ENCODE results near the gene KCND2. TPM values are rescaled to one million over a fixed set of nuclear protein-coding genes. Genes with fewer than 3 reads are reported as not detected.
"Not testable (repeated sequence)": the region's sequence is repeated elsewhere in the genome, so short reads cannot be mapped to it uniquely, and the experiment has no call there.

Gene KCND2
- total RNA-seq, 1 experiment from 2014 or later = 0.34 TPM

DNA sequence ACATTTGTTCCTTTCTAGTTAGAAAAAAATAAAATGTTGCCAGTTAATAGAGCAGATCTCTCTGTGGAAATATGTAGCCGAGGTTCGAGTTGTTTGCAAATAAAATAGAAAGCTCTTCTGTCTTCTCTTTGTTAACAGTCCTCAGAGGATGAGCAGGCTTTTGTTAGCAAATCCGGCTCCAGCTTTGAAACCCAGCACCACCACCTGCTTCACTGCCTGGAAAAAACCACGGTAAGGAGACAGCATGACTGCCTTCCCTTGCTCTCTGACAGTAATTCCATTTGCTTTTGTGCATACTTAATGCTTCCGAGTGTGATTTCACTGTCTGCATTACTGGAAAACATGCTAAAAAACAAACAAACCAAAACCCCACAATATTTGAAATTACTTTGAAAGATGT, 469.4 kb downstream of the KCND2 start:
- DNase-seq (ENCODE audit: low read depth) = peak; percentile 70

GRCh38 chr7:120743128-120743527, 470.2 kb downstream of the KCND2 start:
- peak; percentile 31 for DNase-seq (ENCODE audit: low read depth)

GRCh38 chr7:120760050-120760449, 487.1 kb downstream of the KCND2 start:
- DNase-seq (ENCODE audit: low read depth) = no peak

DNA sequence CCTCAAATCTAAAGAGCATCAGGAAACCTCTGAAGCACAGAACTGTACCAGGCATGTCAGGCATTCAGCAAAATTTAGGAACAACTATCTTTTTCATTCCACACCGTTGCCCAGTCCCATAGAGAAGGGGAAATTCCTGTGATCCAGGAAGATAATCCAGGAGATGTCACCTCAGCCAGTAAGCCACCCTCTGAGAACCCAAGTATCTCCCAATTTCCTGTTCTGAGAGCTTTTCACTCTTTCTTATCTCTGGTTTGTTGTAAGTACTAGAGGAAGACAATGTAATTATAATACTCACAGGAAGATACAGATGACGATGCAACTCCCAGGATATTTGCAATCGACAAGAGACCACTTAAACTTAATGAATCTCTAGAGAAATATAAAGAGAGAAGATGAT, 487.9 kb downstream of the KCND2 start:
- DNase-seq (ENCODE audit: low read depth) = no peak

DNA sequence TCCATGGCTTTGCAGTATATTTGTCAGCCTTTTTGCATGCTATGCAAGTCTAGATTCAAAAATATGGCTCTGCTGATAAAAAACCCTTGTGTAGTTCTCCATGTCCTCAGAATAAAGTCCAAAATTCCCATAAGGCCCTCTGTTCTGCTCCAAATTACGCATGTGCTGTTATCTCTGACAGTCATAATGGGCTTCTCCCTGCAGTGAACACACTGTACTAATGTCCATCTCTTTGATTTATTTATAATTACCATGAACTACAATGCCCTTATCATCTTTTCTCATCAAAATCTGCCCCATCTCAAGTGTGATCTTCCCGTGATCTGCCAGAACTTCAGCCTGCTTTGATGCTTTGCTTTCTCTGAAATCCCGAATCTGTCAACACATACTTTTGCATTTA, 497.2 kb downstream of the KCND2 start:
- no peak for DNase-seq (ENCODE audit: low read depth)

GRCh38 chr7:120774481-120774880, 501.5 kb downstream of the KCND2 start:
- no peak for DNase-seq (ENCODE audit: low read depth)

GRCh38 chr7:120775755-120776154, 502.8 kb downstream of the KCND2 start:
- no peak for DNase-seq (ENCODE audit: low read depth)

DNA sequence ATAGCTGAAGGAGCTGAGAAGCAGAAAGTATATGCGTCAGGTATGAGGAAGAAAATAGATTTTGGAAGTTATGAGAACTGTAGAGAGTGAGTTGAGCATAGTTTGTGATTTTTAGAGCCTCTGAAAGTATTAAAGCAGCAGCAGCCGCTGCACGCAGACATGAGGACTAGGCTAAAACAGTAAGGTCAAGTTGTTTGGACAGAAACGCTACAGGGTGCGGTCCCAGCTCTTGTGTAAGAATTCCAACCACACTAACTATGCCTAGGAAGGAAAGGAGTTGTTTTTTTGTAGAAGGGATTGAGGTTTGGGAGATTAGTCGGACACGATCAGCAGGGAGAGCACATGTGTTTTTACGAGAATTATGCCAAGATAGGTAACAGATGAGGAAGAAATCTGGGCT, 506.1 kb downstream of the KCND2 start:
- DNase-seq (ENCODE audit: low read depth) = not testable (repeated sequence)

- DNase-seq (ENCODE audit: low read depth) = not testable (repeated sequence)
Measured at GRCh38 chr7:120780451-120780850, 507.5 kb downstream of the KCND2 start.

DNA sequence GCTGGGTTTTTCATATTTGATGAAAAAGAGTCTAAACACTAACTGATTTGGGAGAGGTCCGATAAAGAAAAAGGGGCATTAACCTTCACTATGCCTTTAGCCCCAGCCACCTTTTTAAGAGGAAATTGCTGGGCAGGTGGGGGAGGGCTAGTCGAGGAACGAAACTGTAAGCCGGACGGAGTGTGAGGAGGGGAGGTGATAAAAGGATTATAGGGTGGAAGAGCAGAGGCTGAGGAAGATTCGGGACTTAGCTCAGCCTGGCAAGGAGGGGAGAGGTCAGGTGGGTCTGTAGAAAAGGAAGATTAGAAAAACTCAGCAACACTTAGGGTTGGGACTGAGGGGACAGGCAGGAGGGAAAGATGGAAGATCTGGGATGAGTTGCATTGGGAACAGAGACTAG, 508.0 kb downstream of the KCND2 start:
- DNase-seq (ENCODE audit: low read depth) = no peak

GRCh38 chr7:120781924-120782323, 508.9 kb downstream of the KCND2 start:
- DNase-seq (ENCODE audit: low read depth) = not testable (repeated sequence)

- no peak for DNase-seq (ENCODE audit: low read depth)
Measured at GRCh38 chr7:120783273-120783672, 510.3 kb downstream of the KCND2 start.

GRCh38 chr7:120783721-120784120, 510.7 kb downstream of the KCND2 start:
- DNase-seq (ENCODE audit: low read depth) = no peak

- no peak for DNase-seq (ENCODE audit: low read depth)
Measured at GRCh38 chr7:120785095-120785494, 512.1 kb downstream of the KCND2 start.

GRCh38 chr7:120792091-120792860, 519.3 kb downstream of the KCND2 start:
- peak; percentile 67 for DNase-seq (ENCODE audit: low read depth)

DNA sequence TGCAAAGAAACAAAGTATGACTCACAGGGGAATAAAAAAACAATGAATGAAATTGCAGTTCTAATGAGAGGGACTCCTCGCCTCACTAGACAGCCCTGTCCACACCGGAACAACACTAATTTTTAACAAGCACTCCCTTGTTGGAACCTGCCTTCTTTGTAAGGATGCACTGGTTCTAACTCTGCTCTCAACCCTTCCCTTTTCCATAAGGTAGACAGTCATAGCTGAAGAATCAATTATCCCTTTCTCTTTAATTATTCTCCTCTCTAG, 519.8 kb downstream of the KCND2 start:
- DNase-seq (ENCODE audit: low read depth) = peak; percentile 22

DNA sequence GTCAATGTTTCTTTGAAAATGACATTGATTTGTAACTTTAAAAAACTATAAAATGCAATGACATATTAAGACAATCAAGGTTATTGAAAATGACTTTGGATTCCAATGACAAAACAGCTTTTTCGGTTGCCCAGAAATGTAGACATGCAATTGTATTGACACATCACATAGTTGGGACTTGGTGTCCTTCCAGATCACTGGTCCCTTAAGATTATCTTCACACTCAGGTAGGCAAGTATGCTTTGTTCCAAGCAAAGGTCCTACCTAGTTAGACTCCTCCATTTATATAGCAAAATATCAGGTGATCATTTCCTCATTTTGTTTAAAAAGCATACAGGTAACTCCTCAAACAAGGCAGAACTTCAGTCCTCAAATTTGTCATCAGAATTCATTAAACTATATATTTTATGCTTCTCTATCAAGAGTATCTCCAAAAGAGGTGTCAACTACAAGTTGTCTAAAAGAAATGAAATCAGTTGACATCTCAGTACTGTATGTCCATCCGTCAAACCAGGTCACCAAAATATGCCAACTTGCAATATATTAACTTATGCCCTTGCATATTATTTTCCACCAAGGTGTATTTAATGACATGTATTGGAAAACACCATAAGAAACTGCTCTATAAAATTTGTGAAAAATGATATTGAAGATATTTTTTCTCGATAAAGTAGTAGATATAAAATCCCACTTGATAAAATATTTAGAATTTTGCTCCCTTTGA, 520.4 kb downstream of the KCND2 start:
- no peak for DNase-seq (ENCODE audit: low read depth)

GRCh38 chr7:120794106-120794729, 521.2 kb downstream of the KCND2 start:
- DNase-seq (ENCODE audit: low read depth) = peak; percentile 34

DNA sequence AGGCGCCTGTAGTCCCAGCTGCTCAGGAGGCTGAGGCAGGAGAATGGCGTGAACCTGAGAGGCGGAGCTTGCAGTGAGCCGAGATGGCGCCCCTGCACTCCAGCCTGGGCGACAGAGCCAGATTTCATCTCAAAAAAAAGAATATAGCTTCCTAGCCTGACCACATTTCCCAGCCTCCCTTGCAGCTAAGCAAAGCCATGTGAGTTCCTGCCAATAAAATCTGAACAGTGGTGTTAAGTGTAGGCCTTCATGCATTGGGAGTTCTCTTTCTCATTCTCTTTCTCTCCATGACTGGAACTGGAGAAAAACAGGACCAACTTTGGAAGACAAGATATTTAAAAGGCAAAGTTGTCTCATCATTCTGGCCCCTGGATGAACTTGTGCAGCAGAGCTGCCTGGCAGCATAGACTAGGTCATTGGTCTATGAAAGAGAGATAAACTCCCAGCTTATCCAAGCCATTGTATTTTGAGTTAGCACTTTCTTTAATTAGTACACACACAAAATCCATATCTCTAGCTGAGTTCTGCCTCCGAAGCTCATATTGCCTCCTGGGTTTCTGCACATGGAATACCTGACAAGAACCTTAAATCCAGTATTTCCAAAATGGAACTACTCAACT, 524.2 kb downstream of the KCND2 start:
- no peak for DNase-seq (ENCODE audit: low read depth)

- no peak for DNase-seq (ENCODE audit: low read depth)
Measured at GRCh38 chr7:120799147-120799546, 526.2 kb downstream of the KCND2 start.

All from LHCN-M2 (cell line).